NCI-H2196 treated with DMSO at 0.1 percent for 48 hours (cell line): ENCODE results near the gene KRTAP4-6.
"Not testable (repeated sequence)": the region's sequence is repeated elsewhere in the genome, so short reads cannot be mapped to it uniquely, and the experiment has no call there.

Source experiments
- DNase-seq: peaks from one replicate; lab custom pipeline; 2025; ENCODE audit not compliant: unreplicated experiment; lab: John Stamatoyannopoulos, UW

KRTAP4-6 gene

DNA sequence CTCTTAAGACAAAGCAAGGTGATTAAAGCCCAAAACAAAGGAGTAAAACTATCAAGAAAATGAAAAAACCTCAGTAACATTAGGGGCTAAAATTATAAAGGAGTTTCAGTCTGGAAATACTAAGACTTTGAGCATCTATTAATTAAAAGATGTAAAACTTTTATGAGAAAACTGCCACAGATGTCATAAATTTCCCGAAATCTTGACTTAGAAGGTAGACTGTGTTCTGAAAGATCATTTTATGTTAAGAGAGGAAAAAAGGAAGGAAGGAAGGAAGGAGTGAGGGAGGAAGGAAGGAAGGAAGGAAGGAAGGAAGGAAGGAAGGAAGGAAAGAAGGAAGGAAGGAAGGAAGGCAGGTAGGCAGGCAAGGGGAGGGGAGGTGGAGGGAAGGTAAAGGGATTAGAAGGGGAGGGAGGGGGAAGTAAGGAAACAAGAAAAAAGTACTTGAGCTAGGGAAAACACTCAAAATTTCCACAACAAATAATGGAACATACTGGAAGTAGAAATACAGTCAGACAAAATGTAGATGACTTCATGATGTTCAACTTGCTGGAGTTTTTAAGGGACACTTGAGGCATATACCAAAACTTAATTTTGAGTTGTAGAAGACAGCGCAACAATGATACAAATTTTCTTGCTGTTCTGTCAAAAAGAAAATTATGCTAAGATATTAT lies 7.3 kb upstream of the KRTAP4-6 start:
- no peak for DNase-seq

DNA sequence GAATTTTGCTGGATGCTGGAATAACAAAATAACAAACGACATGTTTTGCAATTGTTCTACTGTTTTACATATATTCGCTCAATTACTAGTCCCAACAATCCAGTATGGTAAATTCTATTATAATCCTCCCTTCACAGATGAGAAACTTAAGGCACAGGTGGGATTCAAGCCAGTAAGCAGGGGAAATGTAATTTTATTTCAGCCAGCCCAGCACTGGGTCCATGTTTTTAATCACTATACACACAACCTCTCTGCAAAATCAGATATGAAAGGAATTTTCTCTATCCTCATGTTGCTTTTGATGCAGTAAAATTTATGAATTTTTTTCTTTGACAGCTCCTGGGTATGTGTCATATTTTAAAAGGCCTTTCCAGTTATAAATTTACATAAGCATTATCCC lies 4.9 kb upstream of the KRTAP4-6 start:
- DNase-seq = no peak

DNA sequence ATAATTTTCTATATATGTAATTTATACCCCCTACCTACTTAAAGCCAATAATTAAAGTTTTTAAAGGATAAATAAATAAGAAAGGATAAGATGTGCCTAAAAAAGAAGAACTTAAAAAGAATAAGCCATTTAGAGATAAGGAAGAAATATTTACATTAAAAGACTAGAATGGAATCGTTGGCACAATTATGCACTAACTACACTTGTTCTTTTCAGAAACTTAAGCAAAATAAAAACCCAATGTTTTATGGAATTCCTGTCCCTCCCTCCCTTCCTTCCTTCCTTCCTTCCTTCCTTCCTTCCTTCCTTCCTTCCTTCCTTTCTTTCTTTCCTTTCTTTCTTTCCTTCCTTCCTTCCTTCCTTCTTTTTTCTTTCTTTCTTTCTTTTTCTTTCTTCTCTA lies 4.5 kb upstream of the KRTAP4-6 start:
- no peak for DNase-seq

DNA sequence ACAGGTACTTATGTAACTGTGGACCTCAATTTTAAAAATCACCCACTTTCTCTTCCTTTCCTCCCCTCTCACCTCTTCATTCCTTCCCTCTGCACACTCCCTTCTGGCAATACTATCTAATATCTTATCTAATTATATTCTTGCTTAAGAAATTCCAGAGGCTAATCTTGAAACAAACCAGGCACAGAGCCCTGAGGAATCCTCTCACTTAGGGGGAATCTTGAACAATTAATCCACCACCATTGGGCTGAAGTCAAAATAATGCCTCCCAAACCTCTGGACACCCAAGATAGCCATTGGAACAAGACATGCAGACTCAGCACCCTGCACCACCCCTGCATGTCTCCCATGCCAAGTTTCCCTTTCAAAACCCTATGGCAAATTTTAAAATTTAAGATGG lies 1.0 kb upstream of the KRTAP4-6 start:
- DNase-seq = no peak

- DNase-seq = not testable (repeated sequence)
Measured at GRCh38 chr17:41139865-41140264, 479 bp downstream of the KRTAP4-6 start.

GRCh38 chr17:41133880-41134735 lies 6.2 kb downstream of the KRTAP4-6 start:
- no peak for DNase-seq

DNA sequence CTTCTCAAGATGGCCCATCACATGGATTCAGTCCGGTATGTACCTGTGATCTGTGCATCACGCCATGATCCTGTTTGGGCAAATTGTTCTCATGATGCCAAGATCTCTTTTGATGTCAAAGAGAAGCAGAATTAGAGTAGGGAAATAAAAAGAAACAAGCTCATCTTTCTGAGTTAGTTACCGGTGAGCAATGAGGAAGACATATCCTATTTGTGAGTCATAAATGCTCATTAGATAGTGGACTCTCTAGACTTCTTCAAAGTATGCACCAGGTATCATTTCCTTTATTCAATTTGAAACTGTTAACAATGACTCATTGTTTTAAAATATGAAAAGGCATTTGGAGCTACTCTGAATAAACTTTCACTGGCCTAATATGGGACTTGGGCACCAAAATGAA lies 8.4 kb downstream of the KRTAP4-6 start:
- DNase-seq = no peak

DNA sequence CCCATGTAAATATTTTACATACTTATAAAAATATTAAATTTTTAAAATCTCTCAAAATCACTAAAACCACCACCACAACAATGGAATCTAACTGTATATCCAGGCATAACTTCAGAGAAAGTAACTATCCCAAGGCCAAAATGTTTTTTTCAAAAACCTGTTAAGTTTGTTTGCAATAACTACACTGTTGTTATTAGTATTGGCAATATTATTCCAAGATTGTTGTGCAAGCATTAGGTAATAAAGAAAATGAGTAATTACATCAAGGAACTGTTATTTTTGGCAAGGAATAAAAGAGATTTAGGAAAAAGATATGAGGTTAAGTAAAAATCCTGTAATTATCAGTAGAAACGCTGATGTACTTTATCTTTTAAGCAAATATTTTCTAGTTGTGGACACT lies 13.0 kb downstream of the KRTAP4-6 start:
- no peak for DNase-seq

GRCh38 chr17:41126412-41126811 lies 13.9 kb downstream of the KRTAP4-6 start:
- DNase-seq = no peak

DNA sequence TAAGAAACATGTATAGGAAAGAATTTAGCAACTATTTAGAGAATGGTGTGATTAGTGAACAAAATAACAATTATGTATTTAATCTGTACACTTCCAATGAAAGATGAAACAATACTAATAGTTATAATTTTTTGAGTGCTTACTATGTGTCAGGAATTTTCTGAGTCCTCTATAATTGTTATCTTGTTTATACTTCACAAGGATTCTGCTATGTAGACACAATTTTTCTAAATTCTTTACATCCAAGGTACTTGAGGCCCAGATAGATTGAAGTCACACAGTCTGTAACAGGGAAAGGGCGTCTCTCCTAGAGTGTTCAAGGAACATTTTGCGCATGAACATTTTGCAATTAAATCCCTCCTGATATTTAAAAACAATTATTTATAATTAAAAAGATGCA lies 15.3 kb downstream of the KRTAP4-6 start:
- no peak for DNase-seq

GRCh38 chr17:41123991-41124371 lies 16.4 kb downstream of the KRTAP4-6 start, which contains the start of gene KRTAP4-12:
Gene KRTAP4-12 (minus strand): TSS chr17:41124182. CDS start chr17:41124122, 60 bp downstream.
- not testable (repeated sequence) for DNase-seq

GRCh38 chr17:41123292-41123990 lies 16.9 kb downstream of the KRTAP4-6 start:
- DNase-seq = not testable (repeated sequence)

DNA sequence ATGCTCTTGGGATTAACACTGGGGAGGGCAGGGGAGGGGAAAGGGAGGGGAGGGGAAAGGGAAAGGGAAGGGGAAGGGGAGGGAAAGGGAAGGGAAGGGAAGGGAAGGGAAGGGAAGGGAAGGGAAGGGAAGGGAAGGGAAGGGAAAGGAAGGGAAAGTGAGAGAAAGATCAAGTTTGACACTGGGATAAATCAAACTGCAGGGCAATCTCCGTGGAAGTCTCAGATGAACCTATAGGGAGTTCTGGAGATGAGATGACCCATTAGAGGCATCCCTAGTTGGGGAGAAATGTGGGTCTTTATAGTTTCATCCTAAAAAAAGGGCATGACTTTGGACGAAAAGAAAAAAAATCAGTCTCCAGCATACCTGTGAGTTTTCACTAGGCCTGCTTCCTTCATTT lies 18.6 kb downstream of the KRTAP4-6 start:
- no peak for DNase-seq

DNA sequence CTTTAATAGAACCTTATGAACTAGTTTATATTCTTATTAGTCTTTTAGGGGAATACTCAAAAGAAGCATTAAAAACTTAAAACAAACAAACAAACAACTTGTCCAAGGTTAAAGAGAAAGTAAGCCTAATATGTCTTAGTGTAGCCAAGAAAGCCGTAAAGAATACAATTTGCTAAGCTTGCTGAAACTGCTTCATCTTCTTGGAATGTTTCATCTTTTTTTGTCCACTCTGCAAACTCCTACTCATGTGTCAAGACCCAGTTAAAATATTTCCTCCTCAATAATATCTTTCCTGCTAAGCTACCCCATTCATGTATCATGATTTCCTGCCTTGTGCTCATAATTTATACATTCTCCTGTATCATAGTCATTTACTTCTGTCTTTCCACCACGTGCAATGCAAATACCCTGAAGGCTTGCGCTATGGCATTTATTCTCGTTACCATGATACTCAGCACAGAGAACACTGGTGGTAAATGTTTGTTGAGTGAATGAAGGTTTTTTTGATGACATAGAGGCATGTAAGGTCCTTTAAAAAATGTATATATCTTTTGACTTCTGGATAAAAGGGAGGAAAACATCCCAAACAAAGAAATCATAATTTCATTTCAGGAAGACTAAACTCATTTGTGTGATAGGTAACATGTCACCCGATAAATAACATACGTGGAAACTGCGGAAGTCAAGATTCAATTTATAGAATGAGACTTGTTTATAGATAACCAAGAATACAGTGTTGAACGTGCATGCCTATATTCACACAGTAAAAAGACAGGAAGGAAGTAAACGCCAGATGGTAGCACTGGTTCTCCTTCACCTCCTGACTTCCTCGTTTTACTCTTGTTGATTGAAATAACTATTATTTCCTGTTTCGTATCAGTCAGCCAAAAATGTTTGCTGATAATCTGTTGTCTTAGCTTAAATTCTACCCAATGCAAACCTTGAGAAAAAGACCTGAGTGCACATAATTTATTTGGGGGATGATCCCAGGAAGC lies 20.4 kb downstream of the KRTAP4-6 start:
- DNase-seq = not testable (repeated sequence)

- DNase-seq = no peak
Measured at GRCh38 chr17:41118721-41119120, 21.6 kb downstream of the KRTAP4-6 start.

GRCh38 chr17:41117846-41118386 lies 22.4 kb downstream of the KRTAP4-6 start, which contains the start of gene KRTAP4-11:
Gene KRTAP4-11 (minus strand): TSS chr17:41118373. CDS start chr17:41118315, 58 bp downstream.
- DNase-seq = not testable (repeated sequence)

- no peak for DNase-seq
Measured at GRCh38 chr17:41116297-41116696, 24.0 kb downstream of the KRTAP4-6 start.

DNA sequence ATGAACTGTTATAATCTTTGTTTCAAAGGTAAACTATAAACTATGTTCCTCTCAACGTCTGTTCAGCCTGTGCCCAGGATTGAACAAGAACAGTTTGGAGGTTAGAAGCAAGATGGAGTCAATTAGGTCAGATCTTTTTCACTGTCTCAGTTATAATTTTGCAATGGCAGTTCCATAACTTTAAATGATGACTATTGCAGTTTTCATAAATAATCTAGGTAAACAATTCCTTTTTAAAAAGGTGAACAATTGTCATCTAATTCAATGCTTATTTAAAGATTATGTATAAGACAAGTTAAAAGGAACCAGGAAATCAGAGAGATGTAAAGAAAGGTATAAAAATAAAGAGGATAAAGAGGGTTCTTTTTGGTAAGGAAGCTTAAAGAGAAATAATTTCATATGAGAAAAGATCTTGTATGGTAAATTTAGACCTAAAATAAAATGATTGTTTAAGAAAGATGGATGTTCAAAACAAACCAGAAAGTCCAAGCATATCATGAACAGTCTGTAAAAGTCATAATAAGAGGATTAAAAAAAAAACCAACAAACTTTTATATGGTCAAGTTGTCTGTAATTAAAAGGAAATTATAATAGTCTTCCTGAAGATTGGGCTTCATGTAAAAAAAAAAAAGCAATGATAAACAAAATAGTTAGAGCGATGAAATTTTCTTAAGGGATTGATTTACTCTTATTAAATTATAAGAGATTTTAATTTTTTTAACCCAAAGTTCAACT lies 29.0 kb downstream of the KRTAP4-6 start:
- no peak for DNase-seq

DNA sequence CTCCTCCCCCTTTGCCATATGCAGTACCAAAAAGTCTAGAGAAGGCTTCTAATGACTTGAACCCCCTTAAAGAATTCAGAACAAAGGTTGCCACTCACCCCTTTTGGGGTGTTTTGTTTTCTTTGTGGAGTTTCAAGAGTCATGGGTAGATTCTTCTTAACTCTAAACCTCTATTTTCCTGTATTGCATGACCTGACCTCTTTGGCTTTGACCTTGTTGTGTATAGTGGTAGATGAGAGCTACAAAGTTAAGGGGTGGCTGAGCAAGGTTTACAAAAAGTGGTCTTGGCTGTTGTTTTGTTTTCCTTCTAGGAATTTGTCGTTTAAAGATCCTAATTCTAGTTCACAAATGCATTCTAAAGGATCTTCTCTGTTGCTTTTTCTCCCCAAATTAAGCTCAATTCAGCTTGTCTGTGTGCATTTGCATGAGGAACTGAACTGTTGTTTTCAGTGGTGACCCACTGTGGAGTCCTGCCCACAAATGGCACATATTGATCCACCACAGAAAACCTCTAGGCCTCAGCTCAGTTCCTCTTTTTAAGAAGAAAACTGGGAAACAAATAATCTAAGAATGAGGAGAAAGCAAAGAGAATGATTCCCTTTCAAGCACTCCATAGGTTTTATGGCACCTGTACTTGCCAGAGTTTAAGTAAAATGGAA lies 31.5 kb downstream of the KRTAP4-6 start:
- not testable (repeated sequence) for DNase-seq
